GM21423 (cell line): ENCODE results near the gene PNCK.
"Not testable (repeated sequence)": the region's sequence is repeated elsewhere in the genome, so short reads cannot be mapped to it uniquely, and the experiment has no call there.

Source experiments
- ATAC-seq: cut with Tn5 transposase; IDR thresholded peaks from one replicate; pipeline ENCODE4 v1.9.1; 2021; ENCODE audit warnings: mild to moderate bottlenecking, moderate library complexity; ENCODE audit not compliant: unreplicated experiment

The PNCK gene

DNA sequence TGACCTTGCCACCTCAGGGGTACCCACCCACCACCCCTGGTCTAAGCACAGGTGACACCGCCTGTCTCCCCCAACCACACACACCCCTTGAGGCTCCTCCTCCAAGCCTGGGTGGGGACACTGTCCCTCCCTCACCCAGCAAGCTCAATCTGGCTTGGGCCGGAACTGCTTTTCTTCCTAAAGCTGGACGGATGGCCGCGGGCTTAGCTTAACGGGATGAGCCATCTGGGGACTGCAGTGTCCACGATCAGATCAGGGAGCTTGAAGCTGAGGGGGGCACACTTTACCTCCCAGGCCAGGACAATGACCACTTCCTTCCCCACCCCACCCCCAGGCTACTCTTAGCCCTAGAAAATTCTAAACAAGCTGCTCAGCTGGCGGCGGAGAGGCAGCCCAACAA, 13.1 kb upstream of the PNCK start:
- ATAC-seq, result no peak

GRCh38 chrX:153685751-153686696, 12.4 kb upstream of the PNCK start:
- ATAC-seq, result no peak

- ATAC-seq, result no peak
These were observed 11.5 kb upstream of the PNCK start for GRCh38 chrX:153685156-153685536.

- no peak for ATAC-seq
These were observed 11.0 kb upstream of the PNCK start for GRCh38 chrX:153684467-153685155.

DNA sequence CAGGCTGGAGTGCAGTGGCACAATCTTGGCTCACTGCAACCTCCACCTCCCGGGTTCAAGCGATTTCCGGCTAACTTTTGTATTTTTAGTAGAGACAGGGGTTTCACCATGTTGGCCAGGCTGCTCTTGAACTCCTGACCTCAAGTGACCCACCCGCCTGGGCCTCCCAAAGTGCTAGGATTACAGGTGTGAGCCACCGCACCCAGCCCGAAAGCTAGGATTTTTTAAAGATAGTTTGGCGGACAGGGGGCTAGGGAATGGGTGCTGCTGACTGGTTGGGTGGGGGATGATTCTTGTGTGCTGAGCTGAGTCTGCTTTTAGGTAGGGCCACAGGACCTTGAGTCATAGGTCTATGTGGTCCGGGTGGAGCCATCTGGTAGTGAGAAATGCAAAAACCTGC, 9.9 kb upstream of the PNCK start:
- ATAC-seq, result not testable (repeated sequence)

GRCh38 chrX:153681175-153681574, 7.6 kb upstream of the PNCK start:
- no peak for ATAC-seq

GRCh38 chrX:153674219-153674851, 722 bp upstream of the PNCK start:
- ATAC-seq, result no peak

DNA sequence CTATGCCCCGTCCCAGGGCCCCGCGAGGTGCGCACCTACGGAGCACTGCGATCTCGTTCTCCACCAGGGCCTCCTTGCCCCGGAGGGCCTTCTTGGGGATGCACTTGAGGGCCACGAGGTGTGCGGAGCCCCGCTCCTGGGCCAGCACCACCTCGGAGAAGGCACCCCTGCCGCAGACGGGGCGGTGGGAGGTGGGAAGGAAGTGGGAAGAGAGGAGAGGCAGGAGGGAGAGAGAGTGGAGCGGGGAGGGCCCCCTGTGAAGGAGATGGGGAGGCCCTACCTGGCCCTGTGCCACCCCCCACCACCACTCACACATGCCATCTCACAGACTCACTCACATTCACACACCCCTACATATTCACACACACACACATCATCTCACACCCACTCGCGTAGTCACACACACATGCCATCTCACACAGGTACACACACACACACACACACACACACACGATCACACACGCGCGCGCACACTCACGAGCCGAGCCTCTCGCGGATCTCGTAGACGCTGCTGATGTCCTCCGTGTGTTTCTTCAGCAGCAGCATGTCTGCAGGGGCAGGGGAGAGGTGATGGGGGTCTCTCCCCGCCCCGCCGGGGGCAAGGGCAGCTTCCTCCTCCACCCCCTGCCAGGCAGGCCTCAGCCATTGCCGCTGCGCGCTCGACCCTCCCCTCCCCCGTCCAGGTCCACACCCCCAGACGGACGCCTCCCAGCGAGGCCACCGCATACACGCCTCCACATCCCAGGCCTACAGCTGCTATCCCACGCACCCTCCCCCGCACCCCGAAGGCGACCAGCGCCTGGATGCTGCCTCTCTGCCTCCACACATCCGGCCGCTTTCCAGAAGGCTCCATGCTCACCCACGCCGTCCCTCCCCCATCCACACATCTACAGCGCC, 834 bp downstream of the PNCK start:
- no peak for ATAC-seq

DNA sequence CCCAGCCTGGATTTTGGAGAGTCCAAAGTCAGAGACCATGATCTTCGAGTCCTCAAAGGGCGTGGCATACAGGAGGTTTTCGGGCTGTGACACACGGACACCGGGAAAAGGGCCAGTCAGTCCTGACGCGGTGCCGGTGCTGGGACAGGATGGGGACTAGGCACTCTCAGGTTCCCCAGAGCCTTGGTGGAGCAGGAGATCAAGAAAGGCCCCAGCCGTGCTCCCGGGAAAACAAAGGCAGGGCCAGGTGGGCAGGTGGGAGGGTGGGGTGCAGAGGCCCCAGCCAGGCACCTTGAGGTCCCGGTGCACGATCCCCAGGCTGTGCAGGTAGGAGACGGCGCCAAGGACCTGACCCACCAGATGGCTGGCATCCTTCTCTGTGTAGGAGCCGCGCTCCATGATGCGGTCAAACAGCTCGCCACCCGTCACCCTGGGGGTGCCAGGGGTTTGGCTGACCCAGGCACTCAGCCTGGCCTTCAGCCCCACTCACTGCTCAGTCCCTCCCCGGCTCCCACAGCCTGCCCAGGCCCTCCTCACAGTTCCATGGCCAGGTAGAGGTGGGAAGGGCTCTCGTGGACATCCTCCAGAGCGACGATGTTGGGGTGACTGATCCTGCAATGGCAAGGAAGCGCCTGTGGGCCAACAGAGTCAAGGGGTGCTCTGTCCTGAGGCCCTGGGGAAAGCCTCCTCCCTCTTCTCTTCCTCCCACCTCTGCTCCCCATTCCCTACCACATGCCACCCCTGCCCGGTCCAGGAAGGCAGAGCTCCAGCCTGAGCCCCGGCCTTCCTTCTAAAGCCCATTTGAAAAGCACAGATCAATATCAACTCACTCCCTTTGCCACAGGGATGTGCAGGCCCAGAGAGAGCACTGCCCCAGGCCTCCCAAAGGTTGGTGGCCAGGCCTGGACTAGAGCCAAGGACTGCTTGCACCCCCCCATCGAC, 1.8 kb downstream of the PNCK start:
- no peak for ATAC-seq

DNA sequence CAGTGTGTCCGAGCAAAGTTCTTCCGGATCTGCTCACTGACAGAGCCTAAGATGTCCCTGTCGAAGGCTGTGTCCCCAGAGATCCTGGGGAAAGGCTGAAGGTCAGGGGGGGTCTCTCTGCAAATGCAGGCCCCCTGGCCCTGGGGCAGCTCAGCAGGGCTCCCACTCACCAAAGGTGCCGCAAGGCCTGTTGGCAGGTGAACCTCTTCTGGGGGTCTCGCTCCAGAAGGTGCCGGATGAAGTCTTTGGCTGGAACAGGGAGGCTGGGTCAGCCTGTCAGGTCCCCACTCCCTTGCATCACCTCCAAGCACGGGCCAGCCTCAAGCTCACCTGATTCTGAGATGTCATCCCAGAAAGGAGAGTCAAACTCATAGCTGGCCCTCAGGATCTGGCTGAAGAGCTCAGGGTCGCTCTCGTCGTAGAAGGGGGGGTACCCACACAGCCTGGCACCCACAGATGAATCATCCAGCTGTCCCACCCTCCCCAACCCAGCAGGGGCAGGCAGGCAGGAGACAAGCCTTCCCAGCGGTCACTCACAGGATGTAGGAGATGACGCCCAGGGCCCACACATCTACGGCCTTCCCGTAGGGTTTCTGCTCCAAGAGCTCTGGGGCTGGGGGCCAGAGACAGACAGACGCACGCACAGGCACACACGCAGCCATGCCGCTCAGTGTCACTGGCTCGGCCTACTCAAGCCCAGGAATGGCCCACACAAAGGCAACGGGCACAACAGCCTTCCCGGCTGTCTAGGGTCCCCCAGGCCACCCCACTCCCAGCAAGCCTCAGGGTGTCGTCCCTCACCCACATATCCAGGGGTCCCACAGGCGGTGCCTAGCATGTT, 2.6 kb downstream of the PNCK start:
- ATAC-seq, result no peak

GRCh38 chrX:153669901-153670731, 3.5 kb downstream of the PNCK start:
- no peak for ATAC-seq

- no peak for ATAC-seq
These were observed 4.3 kb downstream of the PNCK start for GRCh38 chrX:153669174-153669890.

GRCh38 chrX:153668423-153669173, 5.0 kb downstream of the PNCK start:
- no peak for ATAC-seq

DNA sequence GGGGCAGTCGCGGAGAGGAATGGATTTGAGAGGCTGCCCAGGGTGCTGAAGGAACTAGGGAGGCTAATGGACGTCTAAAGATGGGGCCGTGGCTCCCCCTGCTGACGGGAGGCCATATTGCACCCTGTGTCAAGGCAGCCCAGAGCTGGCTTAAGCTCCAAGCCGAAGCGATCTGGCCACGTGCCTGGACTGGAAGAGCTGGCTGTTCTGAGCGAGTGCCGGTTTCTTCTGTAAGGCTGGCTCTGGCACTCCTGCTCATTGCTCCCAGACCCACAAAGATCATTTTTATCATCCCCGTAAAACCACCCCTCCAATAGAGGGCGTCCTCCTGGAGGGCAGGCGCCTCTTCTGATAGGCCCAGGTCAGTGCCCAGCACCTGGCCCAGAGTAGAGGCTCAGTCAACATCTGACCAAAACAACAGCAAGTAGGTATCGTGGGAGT, 5.6 kb downstream of the PNCK start:
- ATAC-seq, result no peak

GRCh38 chrX:153667281-153667955, 6.2 kb downstream of the PNCK start:
- ATAC-seq, result no peak
